Measurements from ENCODE around the gene TMEM52. TPM values are rescaled to one million over a fixed set of nuclear protein-coding genes. Genes with fewer than 3 reads are reported as not detected.

Gene TMEM52
- total RNA-seq, 4 donors from 2014 or later, result 1.1 to 3.6 (median 3.0) TPM

DNA sequence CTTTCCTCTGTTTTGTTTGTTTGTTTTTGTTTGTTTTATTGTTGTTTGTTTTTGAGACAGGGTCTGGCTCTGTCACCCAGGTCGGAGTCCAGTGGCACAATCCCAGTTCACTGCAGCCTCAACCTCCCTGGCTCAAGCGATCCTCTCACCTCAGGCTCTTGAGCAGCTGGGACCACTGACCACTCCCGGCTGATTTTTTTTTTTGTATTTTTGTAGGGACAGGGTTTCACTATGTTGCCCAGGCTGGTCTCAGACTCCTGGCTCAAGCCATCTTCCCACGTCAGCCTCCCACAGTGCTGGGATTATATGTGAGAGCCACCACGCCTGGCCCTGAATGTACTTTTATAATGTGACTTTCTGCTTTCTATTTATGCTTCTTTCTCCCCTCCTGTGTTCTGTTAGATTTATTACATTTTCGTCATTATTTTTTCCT, 9.0 kb downstream of the TMEM52 start:
- peak overlapping the region in 3 of 4 donors; percentile 64 to 86 (median 82) for H3K4me3 ChIP-seq

DNA sequence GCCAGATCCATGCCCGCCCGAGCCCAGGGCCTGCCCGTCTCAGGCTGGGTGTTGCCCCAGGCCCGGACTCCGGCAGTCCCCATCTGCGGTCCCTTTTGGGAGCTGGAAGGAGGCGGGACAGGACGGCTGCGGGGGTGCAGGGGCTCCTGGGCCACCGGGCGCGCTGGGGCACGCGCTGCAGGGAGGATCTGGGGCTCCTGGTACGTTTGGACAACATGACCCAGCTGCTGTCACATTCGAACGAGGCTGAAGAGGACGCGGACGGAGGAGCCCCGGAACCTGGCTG, 10.6 kb downstream of the TMEM52 start:
- no CpG with 5 or more reads among the region's 21 CpGs for WGBS, 2 donors
- intact Hi-C loops (cut with DNase I), result loop anchor here (10.0 kb wide), 1 partner anchor 154 kb away; no protein-coding TSS in a partner anchor

More for the DNA sequence above, 9.0 kb downstream of the TMEM52 start:
- intact Hi-C loops (cut with DNase I), result no loop called here
- TF ChIP-seq, protein P1, sequence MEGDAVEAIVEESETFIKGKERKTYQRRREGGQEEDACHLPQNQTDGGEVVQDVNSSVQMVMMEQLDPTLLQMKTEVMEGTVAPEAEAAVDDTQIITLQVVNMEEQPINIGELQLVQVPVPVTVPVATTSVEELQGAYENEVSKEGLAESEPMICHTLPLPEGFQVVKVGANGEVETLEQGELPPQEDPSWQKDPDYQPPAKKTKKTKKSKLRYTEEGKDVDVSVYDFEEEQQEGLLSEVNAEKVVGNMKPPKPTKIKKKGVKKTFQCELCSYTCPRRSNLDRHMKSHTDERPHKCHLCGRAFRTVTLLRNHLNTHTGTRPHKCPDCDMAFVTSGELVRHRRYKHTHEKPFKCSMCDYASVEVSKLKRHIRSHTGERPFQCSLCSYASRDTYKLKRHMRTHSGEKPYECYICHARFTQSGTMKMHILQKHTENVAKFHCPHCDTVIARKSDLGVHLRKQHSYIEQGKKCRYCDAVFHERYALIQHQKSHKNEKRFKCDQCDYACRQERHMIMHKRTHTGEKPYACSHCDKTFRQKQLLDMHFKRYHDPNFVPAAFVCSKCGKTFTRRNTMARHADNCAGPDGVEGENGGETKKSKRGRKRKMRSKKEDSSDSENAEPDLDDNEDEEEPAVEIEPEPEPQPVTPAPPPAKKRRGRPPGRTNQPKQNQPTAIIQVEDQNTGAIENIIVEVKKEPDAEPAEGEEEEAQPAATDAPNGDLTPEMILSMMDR (IDR thresholded peaks at IDR 0.05), result no peak
- TF ChIP-seq POLR2A (IDR thresholded peaks at IDR 0.05), result no peak
- H3K36me3 ChIP-seq, result no peaks in the 10 kb centered on the region
- H3K9me3 ChIP-seq, result no peaks in the 10 kb centered on the region
- H3K27me3 ChIP-seq, result peaks cover 0 to 5% (median 0%) of the 10 kb centered on the region in 4 donors
- peaks cover 13 to 55% (median 24%) of the 10 kb centered on the region in 3 donors for H3K4me1 ChIP-seq
- WGBS, 2 donors, result 83 to 89% methylated on average over 6 of the region's 6 CpGs
- peak overlapping the region; percentile 75 to 96 (median 90) for H3K27ac ChIP-seq
- no peak for DNase-seq

DNA sequence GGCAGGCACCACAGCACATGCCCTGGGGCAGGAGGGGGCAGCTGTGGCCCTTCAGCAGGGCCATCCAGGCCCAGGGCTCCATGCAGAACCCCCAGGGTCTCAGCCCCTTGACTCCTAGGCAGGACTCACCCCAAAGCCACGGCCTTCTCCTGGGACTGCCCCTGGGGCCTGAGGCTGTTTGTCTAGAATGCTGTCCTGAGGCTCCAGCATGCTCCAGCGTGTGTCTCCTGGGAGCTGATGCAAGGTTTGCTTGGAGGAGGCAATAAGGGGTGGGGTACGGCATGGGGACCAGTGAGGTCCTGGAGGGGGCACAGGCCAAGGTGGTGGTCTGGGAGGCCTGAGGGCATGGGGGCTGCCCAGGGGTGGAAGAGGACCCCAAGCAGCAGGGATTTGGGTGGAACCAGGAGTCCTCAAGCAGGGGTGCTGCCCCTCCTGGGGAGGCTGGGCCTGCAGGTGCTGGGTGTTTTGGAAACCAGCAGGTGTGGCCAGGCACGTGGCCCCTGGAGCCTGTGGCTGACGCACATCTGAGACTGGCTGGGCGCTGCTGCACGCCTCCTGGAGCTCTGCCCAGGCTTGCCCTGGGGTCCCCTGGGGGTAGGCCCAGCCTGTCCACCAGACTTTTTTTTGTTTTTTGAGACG, 11.9 kb downstream of the TMEM52 start:
- intact Hi-C loops (cut with DNase I), result loop anchor here (10.0 kb wide), 1 partner anchor 152 kb away; no protein-coding TSS in a partner anchor
- H3K36me3 ChIP-seq, result no peaks in the 10 kb centered on the region
- DNase-seq, result no peak
- H3K4me3 ChIP-seq, result no peak overlapping the region
- WGBS, 2 donors, result 29 to 31% methylated on average over 3 of the region's 8 CpGs
- H3K27me3 ChIP-seq, result no peaks in the 10 kb centered on the region
- H3K27ac ChIP-seq, result peak overlapping the region in 3 of 4 donors; percentile 7 to 52 (median 21)
- TF ChIP-seq POLR2A (IDR thresholded peaks at IDR 0.05), result no peak
- TF ChIP-seq, protein P1 (IDR thresholded peaks at IDR 0.05), result peak in 2 of 6 experiments; percentile 8 to 11
- H3K9me3 ChIP-seq, result no peaks in the 10 kb centered on the region
- peaks cover 13 to 43% (median 22%) of the 10 kb centered on the region in 3 donors for H3K4me1 ChIP-seq

More for the DNA sequence above, 10.6 kb downstream of the TMEM52 start:
- TF ChIP-seq, protein P1 (IDR thresholded peaks at IDR 0.05), result no peak
- no peak for TF ChIP-seq POLR2A (IDR thresholded peaks at IDR 0.05)
- H3K36me3 ChIP-seq, result no peaks in the 10 kb centered on the region
- H3K9me3 ChIP-seq, result no peaks in the 10 kb centered on the region
- no peaks in the 10 kb centered on the region for H3K27me3 ChIP-seq
- no peak for DNase-seq
- H3K27ac ChIP-seq, result peak overlapping the region; percentile 90 to 96 (median 94)
- peaks cover 13 to 43% (median 22%) of the 10 kb centered on the region in 3 donors for H3K4me1 ChIP-seq
- H3K4me3 ChIP-seq, result peak overlapping the region; percentile 64 to 86 (median 82)

DNA sequence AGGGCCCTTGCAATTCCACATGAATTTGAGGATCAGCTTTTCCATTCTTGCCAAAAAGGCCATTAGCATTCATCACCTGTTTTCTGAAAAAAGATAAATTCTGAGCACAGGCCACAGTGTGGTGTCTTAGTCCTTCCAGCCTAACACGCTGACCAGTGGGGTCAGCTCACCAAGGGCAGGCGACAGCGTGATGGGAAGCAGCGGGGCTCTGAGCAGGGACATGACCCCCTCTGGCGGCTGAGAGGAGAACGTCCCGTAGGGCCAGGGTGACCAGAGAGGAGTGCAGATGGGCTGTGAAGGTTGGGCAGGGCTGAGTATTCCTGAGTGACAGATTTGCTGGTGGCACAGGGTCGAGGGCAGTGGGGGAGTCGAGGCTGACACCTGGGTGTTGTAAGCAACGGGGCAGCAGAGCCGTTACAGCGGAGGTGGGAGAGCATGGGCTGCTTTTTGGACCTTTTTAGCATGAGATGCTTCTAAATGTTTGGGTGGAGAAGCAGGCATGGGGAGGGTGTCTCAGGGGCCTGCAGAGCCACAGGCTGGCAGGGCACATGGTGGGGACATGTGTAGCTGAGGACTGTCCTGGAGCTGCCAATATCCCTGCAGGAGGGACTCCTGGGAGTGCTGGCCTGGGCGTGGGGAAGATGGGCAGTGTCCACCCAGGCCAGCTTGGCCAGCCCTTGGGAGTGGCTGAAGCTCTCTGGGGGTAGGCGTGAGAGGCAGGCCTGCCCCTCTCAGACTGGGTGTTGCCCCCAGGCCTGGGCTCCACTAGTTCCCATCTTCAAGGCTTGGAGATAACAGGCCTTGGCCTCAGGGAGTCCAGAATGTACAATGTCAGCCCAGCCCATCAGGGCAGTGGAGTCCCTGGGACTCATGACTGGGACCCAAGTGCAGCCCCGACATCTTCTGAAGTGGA, 12.6 kb downstream of the TMEM52 start:
- Histone ChIP-seq H3K27ac (peak overlapping the region in 3 of 4 donors; percentile 7 to 52 (median 21)), H3K4me3 (no peak overlapping the region), H3K4me1 (peaks cover 13 to 43% (median 22%) of the 10 kb centered on the region in 3 donors), H3K9me3 (no peaks in the 10 kb centered on the region), H3K27me3 (no peaks in the 10 kb centered on the region), H3K36me3 (no peaks in the 10 kb centered on the region)
- TF ChIP-seq, protein P1 (IDR thresholded peaks at IDR 0.05), result peak; percentile 81 to 93 (median 90)
- no peak for TF ChIP-seq POLR2A (IDR thresholded peaks at IDR 0.05)
- 23% methylated on average over 10 to 13 of the region's 15 CpGs for WGBS, 2 donors
- intact Hi-C loops (cut with DNase I), result loop anchor here (10.0 kb wide), 1 partner anchor 152 kb away; no protein-coding TSS in a partner anchor
- no peak for DNase-seq

All from esophagus squamous epithelium (tissue), 5 donors.